ENCODE measurements around the gene ZFAND5. TPM values are rescaled to one million over a fixed set of nuclear protein-coding genes. Genes with fewer than 3 reads are reported as not detected.

ZFAND5 gene
- total and polyA plus RNA-seq, 7 donors, result 49.5 to 307 (median 126) TPM

- no peaks in the 10 kb centered on the region for H3K27me3 ChIP-seq
- H3K4me1 ChIP-seq, result peaks cover 0 to 48% (median 37%) of the 10 kb centered on the region in 4 donors
- no peaks in the 10 kb centered on the region for H3K36me3 ChIP-seq
- H3K4me3 ChIP-seq, result peak overlapping the region in 2 of 4 donors; percentile 26 to 30
- TF ChIP-seq CTCF (IDR thresholded peaks at IDR 0.05) (no peak), POLR2AphosphoS5 (IDR thresholded peaks at IDR 0.05) (peak; percentile 38 to 61 (median 46)), EP300 (IDR thresholded peaks at IDR 0.05) (peak in 1 of 4 donors; percentile 38), POLR2A (IDR thresholded peaks at IDR 0.05) (no peak)
- peak overlapping the region; percentile 74 to 85 (median 78) for H3K27ac ChIP-seq
- WGBS, 2 donors, result 8 to 37% methylated on average over 10 of the region's 10 CpGs
- intact Hi-C loops (cut with DNase I), result loop anchor here (1.0 to 10.0 kb wide), 2 partner anchors 50 to 219 kb away; partner anchors contain the start of gene ZFAND5
- peak; percentile 82 for DNase-seq
- H3K9me3 ChIP-seq, result no peaks in the 10 kb centered on the region
Observed at GRCh38 chr9:72315510-72316311, 49.3 kb downstream of the ZFAND5 start.

GRCh38 chr9:72315089-72315509 lies 49.9 kb downstream of the ZFAND5 start:
- WGBS, 2 donors, result 4 to 26% methylated on average over 5 of the region's 5 CpGs
- intact Hi-C loops (cut with DNase I), result loop anchor here (1.0 to 10.0 kb wide), 2 partner anchors 50 to 220 kb away; partner anchors contain the start of gene ZFAND5
- DNase-seq, result peak; percentile 88
- no peaks in the 10 kb centered on the region for H3K36me3 ChIP-seq
- peak overlapping the region in 3 of 4 donors; percentile 8 to 30 (median 26) for H3K4me3 ChIP-seq
- no peaks in the 10 kb centered on the region for H3K9me3 ChIP-seq
- no peaks in the 10 kb centered on the region for H3K27me3 ChIP-seq
- TF ChIP-seq POLR2A (IDR thresholded peaks at IDR 0.05) (no peak), POLR2AphosphoS5 (IDR thresholded peaks at IDR 0.05) (peak in 3 of 4 donors; percentile 31 to 56 (median 49)), EP300 (IDR thresholded peaks at IDR 0.05) (no peak), CTCF (IDR thresholded peaks at IDR 0.05) (no peak)
- peaks cover 0 to 48% (median 37%) of the 10 kb centered on the region in 4 donors for H3K4me1 ChIP-seq
- H3K27ac ChIP-seq, result peak overlapping the region; percentile 74 to 85 (median 78)

- no peaks in the 10 kb centered on the region for H3K9me3 ChIP-seq
- no peaks in the 10 kb centered on the region for H3K36me3 ChIP-seq
- WGBS, 2 donors, result 39 to 76% methylated on average over 3 of the region's 3 CpGs
- H3K4me3 ChIP-seq, result no peak overlapping the region
- TF ChIP-seq POLR2AphosphoS5 (IDR thresholded peaks at IDR 0.05), result no peak
- no peak for TF ChIP-seq EP300 (IDR thresholded peaks at IDR 0.05)
- TF ChIP-seq CTCF (IDR thresholded peaks at IDR 0.05), result no peak
- no peak for TF ChIP-seq POLR2A (IDR thresholded peaks at IDR 0.05)
- peak overlapping the region in 3 of 4 donors; percentile 53 to 85 (median 79) for H3K27ac ChIP-seq
- intact Hi-C loops (cut with DNase I), result loop anchor here (10.0 kb wide), 1 partner anchor 221 kb away; no protein-coding TSS in a partner anchor
- no peak for DNase-seq
- H3K27me3 ChIP-seq, result no peaks in the 10 kb centered on the region
- H3K4me1 ChIP-seq, result peaks cover 0 to 48% (median 37%) of the 10 kb centered on the region in 4 donors
Observed at GRCh38 chr9:72313507-72313906, 51.5 kb downstream of the ZFAND5 start.

- intact Hi-C loops (cut with DNase I), result loop anchor here (10.0 kb wide), 1 partner anchor 222 kb away; no protein-coding TSS in a partner anchor
- TF ChIP-seq POLR2A (IDR thresholded peaks at IDR 0.05) (no peak), POLR2AphosphoS5 (IDR thresholded peaks at IDR 0.05) (peak; percentile 76 to 91 (median 90)), CTCF (IDR thresholded peaks at IDR 0.05) (no peak), EP300 (IDR thresholded peaks at IDR 0.05) (peak; percentile 25 to 85 (median 72))
- H3K27me3 ChIP-seq, result no peaks in the 10 kb centered on the region
- DNase-seq, result no peak
- peak overlapping the region in 3 of 4 donors; percentile 53 to 85 (median 79) for H3K27ac ChIP-seq
- WGBS, 2 donors, result 67 to 71% methylated on average over 10 of the region's 10 CpGs
- no peaks in the 10 kb centered on the region for H3K9me3 ChIP-seq
- peak overlapping the region in 1 of 4 donors; percentile 22 for H3K4me3 ChIP-seq
- peaks cover 0 to 48% (median 37%) of the 10 kb centered on the region in 4 donors for H3K4me1 ChIP-seq
- H3K36me3 ChIP-seq, result no peaks in the 10 kb centered on the region
Observed at GRCh38 chr9:72312386-72312987, 52.5 kb downstream of the ZFAND5 start.
